Endothelial cell (in vitro differentiated cells): ENCODE results near the gene GYPC. TPM values are rescaled to one million over a fixed set of nuclear protein-coding genes. Genes with fewer than 3 reads are reported as not detected.

Experiments
- DNase-seq: peaks from one replicate; pipeline ENCODE4 v3.0.0; 2021; ENCODE audit warnings: low spot score
- H3K27ac Mint-ChIP-seq: one replicate; pipeline ENCODE4 v1.8.0; 2021; ENCODE audit warnings: mixed read lengths, inconsistent platforms; ENCODE audit not compliant: unreplicated experiment
- H3K27me3 Mint-ChIP-seq: one replicate; pipeline ENCODE4 v1.8.0; 2021; ENCODE audit warnings: mild to moderate bottlenecking, moderate library complexity, mixed read lengths, inconsistent platforms; ENCODE audit not compliant: unreplicated experiment
- H3K36me3 Mint-ChIP-seq: one replicate; pipeline ENCODE4 v1.8.0; 2021; ENCODE audit warnings: mild to moderate bottlenecking, low read depth, mixed read lengths, inconsistent platforms; ENCODE audit not compliant: unreplicated experiment
- H3K4me1 Mint-ChIP-seq: one replicate; pipeline ENCODE4 v1.8.0; 2021; ENCODE audit warnings: mild to moderate bottlenecking, mixed read lengths, inconsistent platforms; ENCODE audit not compliant: unreplicated experiment
- H3K4me3 Mint-ChIP-seq: one replicate; pipeline ENCODE4 v1.8.0; 2021; ENCODE audit warnings: mild to moderate bottlenecking, mixed read lengths, inconsistent platforms; ENCODE audit not compliant: unreplicated experiment
- H3K9me3 Mint-ChIP-seq: one replicate; pipeline ENCODE4 v1.8.0; 2021; ENCODE audit warnings: mixed read lengths, inconsistent platforms; ENCODE audit not compliant: unreplicated experiment
- CTCF ChIP-seq: fragments of 200-600 bp; sonication (generic); IDR thresholded peaks from one replicate; pipeline ENCODE4 v1.5.0; 2021; ENCODE audit warnings: antibody characterized with exemption; ENCODE audit not compliant: unreplicated experiment
- total RNA-seq: library from RNA; stranded (reverse); fragmentation: NEBNext Ultra II Directional; extraction: Animal tissue kit (Norgen Biotek cat#: 25700); gene quantifications from one replicate; pipeline ENCODE4 v1.2.1, GENCODE V29; 2021; ENCODE audit not compliant: unreplicated experiment

Gene GYPC
- total RNA-seq, 1 donor from 2014 or later = 154 TPM

GRCh38 chr2:126736133-126736874 lies 80.3 kb downstream of the GYPC start:
- no peaks in the 10 kb centered on the region for H3K9me3 Mint-ChIP-seq
- H3K36me3 Mint-ChIP-seq = peaks cover 4% of the 10 kb centered on the region
- H3K27ac Mint-ChIP-seq = no peak overlapping the region
- no peaks in the 10 kb centered on the region for H3K27me3 Mint-ChIP-seq
- H3K4me3 Mint-ChIP-seq = no peak overlapping the region
- no peak for TF ChIP-seq CTCF
- H3K4me1 Mint-ChIP-seq = peaks cover 7% of the 10 kb centered on the region
- no peak for DNase-seq

GRCh38 chr2:126739141-126739540 lies 83.2 kb downstream of the GYPC start:
- DNase-seq = no peak
- TF ChIP-seq CTCF = no peak
- Mint-ChIP-seq H3K4me1 (no peaks in the 10 kb centered on the region), H3K9me3 (no peaks in the 10 kb centered on the region), H3K27ac (no peak overlapping the region), H3K4me3 (no peak overlapping the region), H3K36me3 (no peaks in the 10 kb centered on the region), H3K27me3 (no peaks in the 10 kb centered on the region)

- DNase-seq = no peak
These were observed 88.7 kb downstream of the GYPC start for GRCh38 chr2:126744640-126745039.

More at GRCh38 chr2:126744640-126745039, 88.7 kb downstream of the GYPC start:
- Mint-ChIP-seq H3K4me1 (no peaks in the 10 kb centered on the region), H3K9me3 (no peaks in the 10 kb centered on the region), H3K27me3 (no peaks in the 10 kb centered on the region), H3K27ac (no peak overlapping the region), H3K4me3 (no peak overlapping the region), H3K36me3 (no peaks in the 10 kb centered on the region)
- no peak for TF ChIP-seq CTCF

Other genes starting within 250 kb of the GYPC start
- not detected for gene TEX51, start 242.7 kb downstream of the GYPC start, total RNA-seq